Inferior parietal cortex (tissue), 1 donor: ENCODE results near the gene RHOH.

ENCODE experiments used
- DNase-seq: peaks from one replicate; pipeline ENCODE4 v3.0.0-alpha.2; 2016; ENCODE audit errors: extremely low spot score

RHOH gene

GRCh38 chr4:40205259-40206198 is 8.7 kb downstream of the RHOH start:
- DNase-seq: no peak

GRCh38 chr4:40206426-40206825 is 9.6 kb downstream of the RHOH start:
- DNase-seq: no peak

DNA sequence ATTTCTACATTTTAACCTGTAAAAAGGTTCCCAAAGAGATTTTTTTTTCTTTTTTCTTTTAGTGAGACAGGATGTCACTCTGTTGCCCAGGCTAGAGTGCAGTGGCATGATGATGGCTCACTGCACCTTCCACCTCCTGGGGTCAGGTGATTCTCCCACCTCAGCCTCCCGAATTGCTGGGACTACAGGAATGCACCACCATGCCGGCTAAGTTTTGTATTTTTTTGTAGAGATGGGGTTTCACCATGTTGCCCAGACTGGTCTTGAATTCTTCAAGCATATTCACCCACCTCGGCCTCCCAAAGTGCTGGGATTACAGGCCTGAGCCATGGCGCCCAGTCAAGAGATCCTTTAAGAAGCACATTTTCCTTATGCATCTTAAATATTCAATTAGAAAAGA is 12.6 kb downstream of the RHOH start:
- DNase-seq: no peak

DNA sequence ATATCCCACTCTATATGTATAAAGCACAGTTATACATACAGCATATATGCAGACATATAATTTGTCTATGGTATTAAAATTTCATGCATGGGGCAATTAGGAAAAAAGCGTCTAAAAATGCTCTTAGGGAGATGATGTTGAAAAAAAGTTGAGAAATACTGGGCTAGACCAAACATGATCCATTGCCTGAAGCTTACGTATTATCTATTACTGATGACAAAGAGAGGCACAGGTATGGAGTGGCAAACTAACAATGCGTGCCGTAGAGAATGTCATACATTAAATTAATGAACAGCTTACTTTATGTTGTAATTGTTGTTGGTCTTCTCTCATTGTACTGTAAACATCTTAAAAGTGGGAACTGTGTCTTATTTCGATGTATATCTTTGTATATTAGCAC is 13.9 kb downstream of the RHOH start:
- no peak for DNase-seq

DNA sequence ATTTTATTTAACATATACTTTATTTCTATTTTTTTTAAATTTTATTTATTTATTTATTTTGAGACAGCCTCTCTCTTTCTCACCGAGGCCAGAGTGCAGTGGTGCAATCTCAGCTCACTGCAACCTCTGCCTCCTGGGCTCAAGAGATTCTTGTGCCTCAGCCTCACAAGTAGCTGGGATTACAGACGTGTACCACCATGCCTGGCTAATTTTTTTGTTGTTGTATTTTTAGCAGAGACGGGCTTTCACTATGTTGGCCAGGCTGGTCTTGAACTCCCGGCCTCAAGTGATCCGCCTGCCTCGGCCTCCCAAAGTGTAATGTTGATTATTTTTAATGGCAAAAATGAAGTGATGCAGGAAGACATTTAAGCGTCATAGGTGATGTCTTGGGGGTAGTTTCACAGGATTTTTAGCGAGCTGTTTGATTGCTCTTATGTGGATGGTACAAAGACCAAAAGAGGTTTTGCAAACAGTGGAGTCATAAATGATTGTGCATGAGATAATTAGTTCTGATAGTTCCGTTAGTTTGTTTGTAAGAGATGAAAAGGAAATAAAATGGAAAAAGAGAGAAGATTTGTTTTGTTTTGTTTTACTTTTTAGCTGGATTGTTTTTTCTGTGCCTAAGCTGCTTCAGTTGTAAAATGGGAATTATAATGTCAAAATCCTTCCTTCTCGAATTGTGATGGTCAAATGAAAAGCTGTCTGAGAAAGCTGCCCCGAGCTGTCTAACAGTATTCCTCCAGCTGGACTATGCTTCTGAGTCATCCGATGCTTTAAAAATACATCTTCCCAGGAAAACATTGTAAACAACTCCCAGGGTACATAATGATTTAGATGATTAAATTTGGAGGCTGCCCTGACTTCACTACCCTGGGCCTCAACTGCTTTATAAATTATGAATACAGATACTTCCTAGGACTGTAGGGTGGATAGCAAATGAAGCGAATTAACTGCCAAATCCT is 14.7 kb downstream of the RHOH start:
- DNase-seq: no peak

GRCh38 chr4:40212674-40213527 is 16.1 kb downstream of the RHOH start:
- no peak for DNase-seq

DNA sequence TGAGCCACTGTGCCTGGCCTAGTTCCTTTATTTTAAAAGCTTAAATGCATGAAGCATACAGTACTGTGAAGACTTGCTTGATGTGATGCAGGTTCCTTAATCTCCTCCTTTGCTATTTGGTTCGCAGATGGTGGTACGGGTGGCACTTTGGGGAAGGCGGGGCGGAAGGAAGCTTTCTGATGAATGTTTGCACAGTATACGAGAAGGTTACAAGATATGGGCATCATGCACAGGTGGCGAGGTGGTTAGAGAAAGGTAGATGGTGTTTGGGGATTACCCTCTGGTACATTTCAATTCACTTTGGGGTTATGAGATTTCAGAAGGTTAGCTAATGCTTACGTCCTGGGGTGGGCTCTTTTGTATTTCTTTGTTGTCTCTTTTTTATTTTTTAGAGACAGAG is 17.2 kb downstream of the RHOH start:
- DNase-seq: no peak

DNA sequence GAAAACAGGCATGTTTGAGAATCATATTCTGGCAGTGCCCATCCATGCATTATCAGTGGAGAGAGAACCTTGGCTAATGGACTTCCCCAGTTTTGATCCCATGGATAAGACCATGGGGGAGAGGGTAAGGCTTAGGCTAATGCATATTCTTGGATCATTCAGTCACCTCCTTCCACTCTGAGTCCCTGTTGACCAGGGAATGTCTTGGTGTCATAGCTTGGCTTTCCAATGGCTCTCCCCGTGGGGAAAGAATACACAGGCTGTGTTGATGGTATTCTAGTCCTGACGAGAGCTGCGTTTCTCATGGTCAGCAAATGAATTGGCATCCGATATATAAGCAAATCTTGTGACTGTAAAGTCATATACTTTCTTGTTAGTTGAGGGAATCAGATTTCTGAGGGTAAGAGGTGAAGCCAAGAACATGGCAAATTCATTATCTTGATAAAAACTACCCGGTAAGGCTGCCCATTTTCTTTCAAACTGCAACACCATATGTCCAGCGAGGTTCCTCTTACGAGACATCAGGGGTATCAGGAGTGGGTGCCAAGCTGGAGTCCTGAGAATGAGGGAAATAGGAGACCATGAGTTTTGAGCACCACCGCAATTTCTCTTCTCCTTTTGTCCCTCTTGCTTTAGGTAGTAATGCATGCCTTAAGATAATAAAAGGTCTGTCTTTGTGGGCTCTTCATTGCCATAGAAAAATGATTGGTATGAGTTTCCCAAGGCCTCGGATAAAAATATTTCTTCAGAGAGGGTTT is 18.0 kb downstream of the RHOH start:
- DNase-seq: no peak

DNA sequence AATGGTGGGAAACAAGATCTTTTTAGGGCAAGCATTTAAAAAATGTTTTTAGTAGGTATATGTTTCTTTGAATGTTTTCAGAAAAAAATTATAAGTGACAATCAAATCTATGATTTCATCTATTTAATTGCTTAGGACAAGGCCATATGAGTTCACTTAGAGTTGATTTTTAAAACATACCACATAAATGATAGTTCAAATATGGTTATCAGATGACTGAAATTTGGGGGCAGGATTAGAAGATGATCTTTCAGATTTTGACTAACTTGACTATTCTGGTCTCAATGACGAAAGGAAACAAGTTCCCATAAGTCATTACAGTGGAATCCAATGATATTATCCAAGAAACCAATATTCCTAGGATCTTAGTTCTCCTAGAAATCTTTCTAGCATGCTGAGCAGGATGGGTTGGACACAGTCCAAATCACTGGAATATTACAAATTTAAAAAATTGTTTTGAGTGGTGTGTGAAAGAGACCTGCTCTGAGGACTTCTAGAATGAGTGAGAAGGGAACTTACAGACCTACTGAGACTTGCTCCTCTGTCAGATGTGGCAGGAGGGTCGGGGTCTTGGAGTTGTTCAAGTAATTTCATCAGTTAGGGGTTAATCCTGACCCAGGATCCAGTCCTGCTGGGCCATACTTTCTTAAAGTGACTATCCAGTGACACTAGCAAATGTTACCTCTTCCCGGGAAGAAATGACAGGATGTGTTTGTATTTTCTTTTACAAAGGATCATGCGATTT is 20.0 kb downstream of the RHOH start:
- DNase-seq: no peak

DNA sequence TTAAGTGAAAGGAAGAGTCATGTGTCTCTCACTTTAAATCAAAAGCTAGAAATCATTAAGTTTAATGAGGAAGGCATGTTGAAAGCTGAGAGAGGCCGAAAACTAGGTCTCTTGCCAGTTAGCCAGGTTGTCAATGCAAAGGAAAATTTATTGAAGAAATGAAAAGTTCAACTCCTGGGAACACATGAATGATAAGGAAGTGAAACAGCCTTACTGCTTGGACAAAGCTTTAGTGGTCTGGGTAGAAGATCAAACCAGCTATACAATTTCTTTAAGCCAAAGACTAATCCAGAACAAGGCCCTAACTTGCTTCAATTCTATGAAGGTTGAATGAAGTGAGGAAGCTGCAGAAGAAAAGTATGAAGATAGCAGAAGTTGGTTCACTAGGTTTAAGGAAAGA is 24.9 kb downstream of the RHOH start:
- no peak for DNase-seq

DNA sequence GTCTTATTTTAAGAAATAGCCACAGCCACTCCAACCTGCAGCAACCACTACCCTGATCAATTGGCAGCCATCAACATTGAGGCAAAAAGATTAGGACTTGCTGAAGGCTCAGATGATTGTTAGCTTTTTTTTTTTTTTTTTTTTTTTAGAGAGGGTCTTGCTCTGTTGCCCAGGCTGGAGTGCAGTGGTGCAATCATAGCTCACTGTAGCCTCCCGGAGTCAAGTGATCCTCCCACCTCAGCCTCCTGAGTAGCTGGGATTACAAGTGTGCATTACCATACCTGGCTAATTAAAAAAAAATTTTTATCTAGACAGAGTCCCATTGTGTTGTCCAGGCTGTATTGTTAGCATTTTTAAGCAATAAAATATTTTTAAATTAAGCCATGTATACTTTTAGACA is 26.5 kb downstream of the RHOH start:
- no peak for DNase-seq

DNA sequence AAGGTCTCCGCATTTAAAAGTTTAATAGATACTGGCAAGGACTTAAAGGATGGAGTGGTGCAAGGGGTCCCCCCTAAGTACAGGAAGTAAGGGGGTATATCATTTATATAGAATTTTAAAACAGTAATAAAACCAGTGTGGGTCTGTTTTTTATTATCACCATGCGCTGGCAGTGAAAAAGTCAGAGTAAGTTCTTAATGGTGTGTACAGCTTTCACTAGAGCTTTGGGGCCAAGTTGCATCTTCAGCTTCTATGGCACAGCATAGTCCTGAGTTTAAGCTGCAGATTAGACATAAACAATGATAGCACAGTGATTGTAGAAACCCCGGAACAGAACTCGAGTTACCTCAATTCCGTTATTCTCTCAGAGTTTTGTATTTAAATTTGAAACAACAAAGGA is 27.6 kb downstream of the RHOH start:
- DNase-seq: no peak

- no peak for DNase-seq
Observed at GRCh38 chr4:40225497-40225896, 28.7 kb downstream of the RHOH start.

GRCh38 chr4:40227284-40227683 is 30.5 kb downstream of the RHOH start:
- DNase-seq: no peak

GRCh38 chr4:40228497-40229365 is 31.9 kb downstream of the RHOH start:
- no peak for DNase-seq

- DNase-seq: no peak
Observed at GRCh38 chr4:40231316-40231863, 34.6 kb downstream of the RHOH start.

- no peak for DNase-seq
Observed at GRCh38 chr4:40232610-40233009, 35.8 kb downstream of the RHOH start.

DNA sequence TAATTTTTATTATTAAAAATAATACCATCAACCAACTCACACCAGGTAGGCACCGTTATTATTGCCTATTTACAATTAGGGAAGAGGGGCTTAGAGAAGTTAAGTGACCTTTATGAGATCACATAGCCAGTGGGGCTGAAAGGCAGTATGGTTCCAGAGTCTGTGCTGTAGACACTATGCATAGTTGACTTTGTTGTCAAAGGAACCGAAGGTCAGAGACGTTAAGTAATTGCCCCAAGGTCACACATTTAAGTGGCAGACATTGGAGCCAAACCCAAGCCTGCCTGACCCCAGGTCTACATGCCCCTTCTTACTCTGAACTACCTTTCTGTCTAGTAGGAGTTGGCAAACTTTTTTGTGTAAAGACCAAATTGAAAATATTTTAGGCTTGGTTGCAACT is 36.4 kb downstream of the RHOH start:
- DNase-seq: no peak

DNA sequence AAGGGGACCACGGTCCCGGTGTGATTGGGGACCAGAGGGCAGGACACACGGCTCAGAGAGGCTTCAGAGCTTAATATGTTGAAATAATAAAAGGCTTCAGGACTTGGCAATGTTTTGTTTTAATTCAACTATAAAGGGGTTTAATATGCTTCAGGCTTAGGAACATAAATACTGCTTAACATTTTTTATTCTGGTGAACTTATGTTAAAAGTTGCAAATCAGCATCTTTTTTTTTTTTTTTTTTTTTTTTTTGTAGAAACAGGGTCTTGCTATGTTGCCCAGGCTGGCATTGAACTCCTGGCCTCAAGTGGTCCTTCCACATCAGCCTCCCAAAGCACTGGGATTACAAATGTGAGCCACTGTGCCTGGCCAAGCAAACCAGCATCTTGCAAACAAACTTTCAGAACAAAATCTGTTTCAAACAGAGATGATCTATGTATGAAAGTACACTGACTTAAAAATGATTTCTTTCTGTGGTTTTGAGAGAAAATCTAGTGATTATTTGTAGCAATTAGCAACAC is 37.7 kb downstream of the RHOH start:
- no peak for DNase-seq
